Skeletal muscle tissue (tissue), 4 donors: Measurements from ENCODE around the gene TMEM161B. TPM values are rescaled to one million over a fixed set of nuclear protein-coding genes. Genes with fewer than 3 reads are reported as not detected.

ENCODE experiments used
- H3K27ac ChIP-seq: one replicate; pipeline ENCODE4 v1.7.0; 2013; ENCODE audit warnings: mild to moderate bottlenecking, low read depth, low read length, inconsistent platforms
- H3K27me3 ChIP-seq, 3 donors: one replicate each; pipeline ENCODE4 v1.7.0; 2013; ENCODE audit warnings: low read length in 3 of 3; ENCODE audit not compliant: control insufficient read depth in 3 of 3, insufficient read depth in 3 of 3
- H3K36me3 ChIP-seq, 3 donors: one replicate each; pipeline ENCODE4 v1.7.0; 2013; ENCODE audit warnings: low read length in 3 of 3; ENCODE audit not compliant: control insufficient read depth in 3 of 3, insufficient read depth in 3 of 3
- H3K4me1 ChIP-seq, 3 donors: one replicate each; pipeline ENCODE4 v1.7.0; 2013; ENCODE audit warnings: low read length in 3 of 3, mild to moderate bottlenecking in 3 of 3; ENCODE audit not compliant: control insufficient read depth in 3 of 3, insufficient read depth in 3 of 3
- H3K4me3 ChIP-seq, 3 donors: one replicate each; pipeline ENCODE4 v1.7.0; 2013; ENCODE audit warnings: low read length in 3 of 3
- H3K9ac ChIP-seq, 3 donors: one replicate each; pipeline ENCODE4 v1.7.0; 2013; ENCODE audit warnings: low read length in 3 of 3, mild to moderate bottlenecking in 3 of 3, moderate library complexity in 2 of 3, low read depth in 1 of 3
- H3K9me3 ChIP-seq, 3 donors: one replicate each; pipeline ENCODE4 v1.7.0; 2013; ENCODE audit warnings: low read length in 3 of 3; ENCODE audit not compliant: control insufficient read depth in 3 of 3
- total RNA-seq: library from RNA; depleted of rRNA; stranded (reverse); fragments of >200 nt; gene quantifications from one replicate; pipeline ENCODE4 v1.2.3, GENCODE V29; 2014
- donor health status: Osteomylitis.

Gene TMEM161B
- total RNA-seq, 1 donor from 2014 or later, result 15.7 TPM

- no peak overlapping the region for H3K9ac ChIP-seq
- H3K27ac ChIP-seq, result no peak overlapping the region
- no peaks in the 10 kb centered on the region for H3K4me1 ChIP-seq
- no peak overlapping the region for H3K4me3 ChIP-seq
- H3K36me3 ChIP-seq, result peaks cover 0 to 5% (median 0%) of the 10 kb centered on the region in 3 donors
- H3K9me3 ChIP-seq, result no peaks in the 10 kb centered on the region
- no peaks in the 10 kb centered on the region for H3K27me3 ChIP-seq
Measured at GRCh38 chr5:88236866-88237642, 31.6 kb downstream of the TMEM161B start.

- no peak overlapping the region for H3K4me3 ChIP-seq
- no peaks in the 10 kb centered on the region for H3K27me3 ChIP-seq
- H3K36me3 ChIP-seq, result peaks cover 0 to 5% (median 0%) of the 10 kb centered on the region in 3 donors
- H3K9ac ChIP-seq, result no peak overlapping the region
- H3K4me1 ChIP-seq, result no peaks in the 10 kb centered on the region
- H3K27ac ChIP-seq, result no peak overlapping the region
- H3K9me3 ChIP-seq, result no peaks in the 10 kb centered on the region
Measured at GRCh38 chr5:88235828-88236227, 32.8 kb downstream of the TMEM161B start.

- Histone ChIP-seq H3K9ac (no peak overlapping the region), H3K27ac (no peak overlapping the region), H3K9me3 (no peaks in the 10 kb centered on the region), H3K36me3 (peaks cover 0 to 5% (median 0%) of the 10 kb centered on the region in 3 donors), H3K27me3 (no peaks in the 10 kb centered on the region), H3K4me1 (no peaks in the 10 kb centered on the region), H3K4me3 (no peak overlapping the region)
Measured at GRCh38 chr5:88235346-88235745, 33.3 kb downstream of the TMEM161B start.

- Histone ChIP-seq H3K9ac (no peak overlapping the region), H3K9me3 (no peaks in the 10 kb centered on the region), H3K4me1 (no peaks in the 10 kb centered on the region), H3K36me3 (no peaks in the 10 kb centered on the region), H3K27me3 (no peaks in the 10 kb centered on the region), H3K27ac (no peak overlapping the region), H3K4me3 (no peak overlapping the region)
Measured at GRCh38 chr5:88230546-88231066, 38.0 kb downstream of the TMEM161B start.

- Histone ChIP-seq H3K27me3 (no peaks in the 10 kb centered on the region), H3K4me1 (no peaks in the 10 kb centered on the region), H3K9ac (no peak overlapping the region), H3K9me3 (no peaks in the 10 kb centered on the region), H3K4me3 (no peak overlapping the region), H3K27ac (no peak overlapping the region), H3K36me3 (no peaks in the 10 kb centered on the region)
Measured at GRCh38 chr5:88226881-88227450, 41.7 kb downstream of the TMEM161B start.

GRCh38 chr5:88214655-88215054 is 54.0 kb downstream of the TMEM161B start:
- Histone ChIP-seq H3K9ac (no peak overlapping the region), H3K27ac (no peak overlapping the region), H3K4me3 (no peak overlapping the region), H3K36me3 (peaks cover 0 to 8% (median 3%) of the 10 kb centered on the region in 3 donors), H3K9me3 (no peaks in the 10 kb centered on the region), H3K4me1 (no peaks in the 10 kb centered on the region), H3K27me3 (no peaks in the 10 kb centered on the region)

GRCh38 chr5:88207575-88207974 is 61.1 kb downstream of the TMEM161B start:
- H3K9me3 ChIP-seq, result no peaks in the 10 kb centered on the region
- H3K27me3 ChIP-seq, result no peaks in the 10 kb centered on the region
- no peaks in the 10 kb centered on the region for H3K4me1 ChIP-seq
- no peak overlapping the region for H3K4me3 ChIP-seq
- H3K27ac ChIP-seq, result no peak overlapping the region
- no peak overlapping the region for H3K9ac ChIP-seq
- H3K36me3 ChIP-seq, result no peaks in the 10 kb centered on the region

GRCh38 chr5:88203981-88204750 is 64.5 kb downstream of the TMEM161B start:
- no peak overlapping the region for H3K9ac ChIP-seq
- H3K4me1 ChIP-seq, result no peaks in the 10 kb centered on the region
- H3K4me3 ChIP-seq, result no peak overlapping the region
- H3K9me3 ChIP-seq, result no peaks in the 10 kb centered on the region
- no peaks in the 10 kb centered on the region for H3K27me3 ChIP-seq
- H3K27ac ChIP-seq, result no peak overlapping the region
- H3K36me3 ChIP-seq, result peaks cover 4 to 18% (median 9%) of the 10 kb centered on the region in 3 donors

- H3K36me3 ChIP-seq, result peaks cover 8 to 22% (median 13%) of the 10 kb centered on the region in 3 donors
- H3K27me3 ChIP-seq, result no peaks in the 10 kb centered on the region
- no peaks in the 10 kb centered on the region for H3K4me1 ChIP-seq
- H3K9me3 ChIP-seq, result no peaks in the 10 kb centered on the region
- H3K9ac ChIP-seq, result no peak overlapping the region
- no peak overlapping the region for H3K4me3 ChIP-seq
- no peak overlapping the region for H3K27ac ChIP-seq
Measured at GRCh38 chr5:88195636-88196035, 73.0 kb downstream of the TMEM161B start.
